K562 (cell line): ENCODE measurements around the gene SAMD8. TPM values are rescaled to one million over a fixed set of nuclear protein-coding genes. Genes with fewer than 3 reads are reported as not detected.

ENCODE experiments used
- ATF7 ChIP-seq: fragments of 450-650 bp; IDR thresholded peaks from 2 replicates; pipeline ENCODE4 v1.7.1; 2014; ENCODE audit warnings: mild to moderate bottlenecking, moderate library complexity
- CBX5 ChIP-seq: IDR thresholded peaks from 2 replicates; pipeline ENCODE4 v1.6.1; 2014; ENCODE audit warnings: low read depth, borderline replicate concordance
- CTCFL ChIP-seq: IDR thresholded peaks from 2 replicates; pipeline ENCODE4 v1.6.1; 2011; ENCODE audit warnings: borderline replicate concordance, low read depth, mild to moderate bottlenecking, moderate library complexity, low read length; ENCODE audit not compliant: insufficient read depth, poor library complexity, severe bottlenecking
- CXXC5 ChIP-seq: fragments of 250-450 bp; sonication (Bioruptor Pico); IDR thresholded peaks from 2 replicates; pipeline ENCODE4 v1.8.0; 2022; ENCODE audit warnings: inconsistent platforms, mild to moderate bottlenecking, moderate library complexity
- DACH1 ChIP-seq: fragments of 450-650 bp; IDR thresholded peaks from 2 replicates; pipeline ENCODE4 v1.6.1; 2018; ENCODE audit not compliant: partially characterized antibody
- MEF2A ChIP-seq: IDR thresholded peaks from 2 replicates; pipeline ENCODE4 v1.6.1; 2011; ENCODE audit warnings: low read depth, mild to moderate bottlenecking, low read length, moderate library complexity; ENCODE audit not compliant: control insufficient read depth
- NBN ChIP-seq: fragments of 450-650 bp; IDR thresholded peaks from 2 replicates; pipeline ENCODE4 v1.6.1; 2016; ENCODE audit warnings: low read depth, mild to moderate bottlenecking
- NFXL1 ChIP-seq: fragments of 450-650 bp; formaldehyde crosslinking; IDR thresholded peaks from 2 replicates; pipeline ENCODE4 v1.4.0; 2021; ENCODE audit warnings: mild to moderate bottlenecking
- PHF8 ChIP-seq: fragments of 200-600 bp; sonication (generic); IDR thresholded peaks from 2 replicates; pipeline ENCODE4 v1.6.1; 2012; ENCODE audit warnings: mixed run types, mild to moderate bottlenecking, inconsistent platforms, low read length, moderate library complexity, borderline replicate concordance
- RB1 ChIP-seq: fragments of 450-650 bp; IDR thresholded peaks from 2 replicates; pipeline ENCODE4 v1.6.1; 2017; ENCODE audit warnings: low read depth, mild to moderate bottlenecking
- RBFOX2 ChIP-seq: fragments of 200-400 bp; formaldehyde crosslinking; IDR thresholded peaks from 2 replicates; pipeline ENCODE4 v1.6.1; 2017; ENCODE audit warnings: low read depth, mild to moderate bottlenecking, low read length, moderate library complexity
- SPI1 ChIP-seq: IDR thresholded peaks from 2 replicates; pipeline ENCODE4 v1.6.1; 2011; ENCODE audit warnings: low read depth, low read length, control low read depth, borderline replicate concordance
- YY1 ChIP-seq, 3 experiments: IDR thresholded peaks; 2 replicates each; pipeline ENCODE4 v1.6.1; 2011; ENCODE audit warnings: low read length in 2 of 3, mild to moderate bottlenecking in 2 of 3, moderate library complexity in 2 of 3, borderline replicate concordance in 1 of 3, control low read depth in 1 of 3, low read depth in 1 of 3; ENCODE audit not compliant: insufficient read depth in 3 of 3, insufficient replicate concordance in 2 of 3, control insufficient read depth in 1 of 3, insufficient read length in 1 of 3; ENCODE audit errors: extremely low read depth in 1 of 3
- ZBTB33 ChIP-seq: sonication (generic); formaldehyde crosslinking; IDR thresholded peaks from 2 replicates; pipeline ENCODE4 v1.8.1; 2023; ENCODE audit warnings: mild to moderate bottlenecking, missing genetic modification reagents
- ZKSCAN3 ChIP-seq: fragments of 250-450 bp; sonication (Bioruptor Pico); IDR thresholded peaks from 2 replicates; pipeline ENCODE4 v1.4.0; 2020
- ZNF639 ChIP-seq, 2 experiments: fragments of 200-800 bp in 1 of 2; sonication (Bioruptor generic) in 1 of 2; sonication (generic) in 1 of 2; formaldehyde crosslinking in 1 of 2; IDR thresholded peaks in 1 of 2; conservative IDR thresholded peaks in 1 of 2; 2 replicates each; pipeline versions ENCODE4 v1.5.0 to v1.6.1; 2016 to 2020; ENCODE audit warnings: missing compliant biosample characterization in 1 of 2, missing genetic modification characterization in 1 of 2, missing genetic modification reagents in 1 of 2
- ZNF79 ChIP-seq: fragments of 250-450 bp; sonication (Bioruptor Pico); IDR thresholded peaks from 2 replicates; pipeline ENCODE4 v1.4.0; 2020; ENCODE audit warnings: low read depth, mild to moderate bottlenecking, moderate library complexity
- polyA plus RNA-seq, 8 experiments: library from polyadenylated mRNA; depleted of rRNA in 4 of 8; stranded (reverse) in 5 of 8; unstranded in 3 of 8; fragments of >200 nt; fragmentation: Nextera tagmentation in 2 of 8; fragmentation: Illumina TruSeq in 1 of 8; extraction: Ambion mirVana in 2 of 8; extraction: Trizol in 1 of 8; gene quantifications; 2 replicates each; pipeline versions ENCODE4 v1.2.1 to v1.2.3, GENCODE V29; 2011 to 2014; ENCODE audit warnings: inconsistent platforms in 1 of 8, missing spikeins in 1 of 8
- total RNA-seq, 7 experiments: library from RNA; depleted of rRNA in 6 of 7; stranded (reverse); fragments of >200 nt in 6 of 7; fragmentation: Illumina TruSeq in 2 of 7; extraction: Trizol in 2 of 7; gene quantifications; 2 replicates each; pipeline versions ENCODE4 v1.2.1 to v1.2.3, GENCODE V29; 2011 to 2021; ENCODE audit warnings: low replicate concordance in 1 of 7
- TF ChIP-seq, protein P1 (sequence below), 2 experiments: fragments of 450-650 bp in 1 of 2; sonication (generic) in 1 of 2; formaldehyde crosslinking in 1 of 2; IDR thresholded peaks in 1 of 2; conservative IDR thresholded peaks in 1 of 2; 2 replicates each; pipeline versions ENCODE4 v1.6.1 to v1.8.1; 2016 to 2023; ENCODE audit warnings: mild to moderate bottlenecking in 2 of 2, moderate library complexity in 2 of 2, inconsistent platforms in 1 of 2, missing genetic modification reagents in 1 of 2
- TF ChIP-seq, protein P2 (sequence below): IDR thresholded peaks from 2 replicates; pipeline ENCODE4 v1.6.1; 2014; ENCODE audit warnings: antibody characterized with exemption

Gene SAMD8
- total and polyA plus RNA-seq, 9 of the 15 experiments (the other 6 are each of a cell fraction or from before 2014, with no cell fraction given) = 2.7 to 16.1 (median 6.2) TPM

DNA sequence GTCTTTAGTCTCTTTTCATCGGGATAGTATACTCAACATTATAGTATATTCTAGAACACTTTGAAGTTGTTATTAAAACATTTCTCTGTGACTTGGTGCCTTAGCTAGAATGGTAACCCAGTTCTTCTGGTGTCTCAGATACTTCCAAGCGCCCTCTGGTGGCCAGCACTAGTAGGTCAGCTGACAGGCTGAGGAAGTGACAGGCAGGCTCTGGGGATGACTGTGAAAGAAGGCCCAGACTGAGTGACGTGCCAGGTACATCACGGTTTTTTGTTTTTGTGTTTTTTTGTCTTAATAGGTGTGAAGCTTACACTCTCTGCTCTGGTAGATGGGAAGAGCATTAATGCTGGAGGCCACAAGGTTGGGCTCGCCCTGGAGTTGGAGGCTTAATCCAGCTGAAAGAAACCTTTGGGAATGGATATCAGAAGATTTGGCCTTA is 119.2 kb downstream of the SAMD8 start (continued):
- TF ChIP-seq, protein P1, sequence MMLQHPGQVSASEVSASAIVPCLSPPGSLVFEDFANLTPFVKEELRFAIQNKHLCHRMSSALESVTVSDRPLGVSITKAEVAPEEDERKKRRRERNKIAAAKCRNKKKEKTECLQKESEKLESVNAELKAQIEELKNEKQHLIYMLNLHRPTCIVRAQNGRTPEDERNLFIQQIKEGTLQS (IDR thresholded peaks at IDR 0.05) = no peak
- TF ChIP-seq, protein P1 (CRISPR knock-in tag; conservative IDR thresholded peaks at IDR 0.05) = no peak
- TF ChIP-seq ZNF79 (CRISPR knock-in tag) (no peak), SPI1 (peak; percentile 95), PHF8 (no peak), ZNF639 (CRISPR knock-in tag; conservative IDR thresholded peaks at IDR 0.05 in 1 of 2, IDR thresholded peaks at IDR 0.05 in 1 of 2) (no peak), CBX5 (no peak), RB1 (peak; percentile 19; the same call in 1 of the 2 replicates), NFXL1 (no peak), NBN (peak; percentile 60; the same call in 1 of the 2 replicates), YY1 (IDR thresholded peaks at IDR 0.05; ENCODE audit: borderline replicate concordance in 1 of 3, control insufficient read depth in 1 of 3, extremely low read depth in 1 of 3, insufficient read depth in 3 of 3, insufficient read length in 1 of 3, insufficient replicate concordance in 2 of 3, low read depth in 1 of 3, low read length in 2 of 3) (peak in 1 of 3 experiments; percentile 15), ZKSCAN3 (CRISPR knock-in tag) (no peak), CXXC5 (CRISPR knock-in tag) (no peak), MEF2A (no peak), ATF7 (0 out of 2 replicates have a peak, but pooled peaks have one; percentile 40), CTCFL (peak; percentile 91), DACH1 (peak; percentile 70), RBFOX2 (no peak), ZBTB33 (0 out of 2 replicates have a peak, but pooled peaks have one; percentile 12)
- TF ChIP-seq, protein P2, sequence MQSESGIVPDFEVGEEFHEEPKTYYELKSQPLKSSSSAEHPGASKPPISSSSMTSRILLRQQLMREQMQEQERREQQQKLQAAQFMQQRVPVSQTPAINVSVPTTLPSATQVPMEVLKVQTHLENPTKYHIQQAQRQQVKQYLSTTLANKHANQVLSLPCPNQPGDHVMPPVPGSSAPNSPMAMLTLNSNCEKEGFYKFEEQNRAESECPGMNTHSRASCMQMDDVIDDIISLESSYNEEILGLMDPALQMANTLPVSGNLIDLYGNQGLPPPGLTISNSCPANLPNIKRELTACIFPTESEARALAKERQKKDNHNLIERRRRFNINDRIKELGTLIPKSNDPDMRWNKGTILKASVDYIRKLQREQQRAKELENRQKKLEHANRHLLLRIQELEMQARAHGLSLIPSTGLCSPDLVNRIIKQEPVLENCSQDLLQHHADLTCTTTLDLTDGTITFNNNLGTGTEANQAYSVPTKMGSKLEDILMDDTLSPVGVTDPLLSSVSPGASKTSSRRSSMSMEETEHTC = 0 out of 2 replicates have a peak, but pooled peaks have one; percentile 46
